Measurements from ENCODE around the gene INSR. TPM values are rescaled to one million over a fixed set of nuclear protein-coding genes. Genes with fewer than 3 reads are reported as not detected.
A peak's percentile ranks its signal among the peaks of the same experiment; 100 is the strongest.
"Not testable (repeated sequence)": the region's sequence is repeated elsewhere in the genome, so short reads cannot be mapped to it uniquely, and the experiment has no call there.

INSR gene
- polyA plus RNA-seq, 1 donor from 2014 or later, result 0.53 TPM

DNA sequence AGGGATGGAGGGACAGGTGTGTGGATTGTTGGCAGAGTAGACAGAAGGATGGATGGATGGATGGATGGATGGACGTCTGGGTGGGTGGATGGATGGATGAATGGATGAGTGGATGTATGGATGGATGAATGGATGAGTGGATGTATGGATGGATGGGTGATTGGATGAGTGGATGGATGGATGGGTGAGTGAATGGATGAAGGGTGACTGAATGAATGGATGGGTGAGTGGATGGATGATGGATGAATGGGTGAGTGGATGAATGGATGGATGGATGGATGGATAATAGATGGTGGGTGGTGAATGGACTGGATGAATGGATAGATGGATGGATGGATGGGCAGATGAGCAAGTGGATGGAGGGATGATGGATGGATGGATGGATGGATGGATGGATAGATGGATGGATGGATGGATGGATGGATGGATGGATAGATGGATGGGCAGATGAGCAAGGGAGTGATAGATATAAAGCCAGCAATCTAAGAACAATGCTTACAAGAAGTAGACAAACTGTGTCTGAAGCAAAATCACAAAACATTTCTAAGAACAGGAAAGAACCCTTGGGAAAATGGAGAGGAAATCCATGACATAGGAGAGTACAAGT lies 65.2 kb downstream of the INSR start:
- Mint-ChIP-seq H3K9me3 (peaks cover 0 to 2% (median 0%) of the 10 kb centered on the region in 3 donors), H3K27me3 (no peaks in the 10 kb centered on the region), H3K4me3 (peak overlapping the region in 1 of 4 donors; percentile 30), H3K4me1 (no peaks in the 10 kb centered on the region), H3K36me3 (peaks cover 2% of the 10 kb centered on the region), H3K27ac (no peak overlapping the region)

DNA sequence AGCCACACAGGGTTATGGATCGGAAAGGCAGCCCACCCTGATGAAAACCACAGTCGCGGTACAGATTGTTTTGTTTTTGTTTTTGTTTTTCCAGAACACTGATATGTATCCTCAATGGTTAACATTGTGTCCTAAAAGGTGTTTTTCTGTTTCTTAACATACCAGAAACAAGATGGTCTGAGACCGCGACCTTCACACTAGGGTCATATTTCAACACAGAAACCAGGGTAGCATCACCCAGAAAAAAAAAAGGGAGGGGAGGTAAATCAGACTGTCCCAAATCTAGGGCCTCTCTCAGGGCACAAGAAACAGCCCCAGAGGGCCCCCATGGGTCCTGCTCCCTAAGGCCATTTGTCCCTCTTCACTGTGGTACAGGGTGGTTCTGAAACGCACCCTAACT lies 66.5 kb downstream of the INSR start:
- Mint-ChIP-seq H3K27ac (no peak overlapping the region), H3K9me3 (peaks cover 0 to 2% (median 0%) of the 10 kb centered on the region in 3 donors), H3K4me3 (no peak overlapping the region), H3K27me3 (no peaks in the 10 kb centered on the region), H3K4me1 (no peaks in the 10 kb centered on the region), H3K36me3 (peaks cover 2% of the 10 kb centered on the region)

- H3K4me1 Mint-ChIP-seq, H3K27me3 Mint-ChIP-seq, H3K9me3 Mint-ChIP-seq, H3K4me3 Mint-ChIP-seq, H3K27ac Mint-ChIP-seq, H3K36me3 Mint-ChIP-seq: not testable (repeated sequence)
These were observed 67.1 kb downstream of the INSR start for GRCh38 chr19:7227149-7227548.

DNA sequence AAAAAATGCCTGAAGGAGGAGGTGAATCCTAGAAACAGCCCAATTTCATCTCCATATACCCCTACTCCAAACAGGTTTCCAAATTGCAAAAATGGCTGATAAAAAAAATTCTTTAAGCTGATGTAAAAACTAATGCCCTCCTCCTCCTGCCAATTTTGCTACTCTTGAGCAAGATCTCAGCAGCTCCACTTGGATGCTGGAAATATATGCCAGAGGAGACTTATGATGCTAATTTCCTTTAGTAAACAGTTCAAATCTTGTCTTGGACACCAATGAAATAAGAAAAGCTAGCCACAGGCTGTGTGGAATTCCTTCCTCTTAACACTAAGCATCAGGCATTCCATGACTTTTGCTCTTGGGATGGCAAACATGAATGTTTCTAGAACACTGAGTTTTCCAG lies 67.5 kb downstream of the INSR start:
- Mint-ChIP-seq H3K27me3 (no peaks in the 10 kb centered on the region), H3K9me3 (peaks cover 0 to 2% (median 0%) of the 10 kb centered on the region in 3 donors), H3K36me3 (peaks cover 2% of the 10 kb centered on the region), H3K4me3 (no peak overlapping the region), H3K27ac (no peak overlapping the region), H3K4me1 (no peaks in the 10 kb centered on the region)

DNA sequence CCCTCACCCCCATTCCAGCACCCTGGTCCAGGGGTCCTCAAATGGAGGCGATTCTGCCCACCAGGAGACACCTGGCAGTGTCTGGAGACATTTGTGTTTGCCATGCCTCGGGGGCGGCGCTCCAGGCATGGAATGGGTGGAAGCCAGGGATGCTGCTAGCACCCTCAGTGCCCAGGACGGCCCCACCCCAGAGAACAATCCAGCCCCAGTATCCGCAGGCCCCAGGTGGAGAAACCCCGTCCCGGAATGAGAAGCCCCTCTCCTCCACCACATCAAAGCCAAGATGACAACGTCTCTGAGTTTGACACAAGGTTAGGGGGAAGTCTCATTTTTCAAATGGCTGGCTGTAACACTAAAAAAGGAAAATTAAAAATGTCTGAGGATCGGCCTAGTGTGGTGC lies 68.5 kb downstream of the INSR start:
- peaks cover 2% of the 10 kb centered on the region for H3K36me3 Mint-ChIP-seq
- H3K27ac Mint-ChIP-seq, result no peak overlapping the region
- no peak overlapping the region for H3K4me3 Mint-ChIP-seq
- no peaks in the 10 kb centered on the region for H3K27me3 Mint-ChIP-seq
- peaks cover 0 to 2% (median 0%) of the 10 kb centered on the region in 3 donors for H3K9me3 Mint-ChIP-seq
- no peaks in the 10 kb centered on the region for H3K4me1 Mint-ChIP-seq

GRCh38 chr19:7224995-7225394 lies 69.2 kb downstream of the INSR start:
- Mint-ChIP-seq H3K27ac (no peak overlapping the region), H3K27me3 (no peaks in the 10 kb centered on the region), H3K36me3 (peaks cover under 1% of the 10 kb centered on the region)

DNA sequence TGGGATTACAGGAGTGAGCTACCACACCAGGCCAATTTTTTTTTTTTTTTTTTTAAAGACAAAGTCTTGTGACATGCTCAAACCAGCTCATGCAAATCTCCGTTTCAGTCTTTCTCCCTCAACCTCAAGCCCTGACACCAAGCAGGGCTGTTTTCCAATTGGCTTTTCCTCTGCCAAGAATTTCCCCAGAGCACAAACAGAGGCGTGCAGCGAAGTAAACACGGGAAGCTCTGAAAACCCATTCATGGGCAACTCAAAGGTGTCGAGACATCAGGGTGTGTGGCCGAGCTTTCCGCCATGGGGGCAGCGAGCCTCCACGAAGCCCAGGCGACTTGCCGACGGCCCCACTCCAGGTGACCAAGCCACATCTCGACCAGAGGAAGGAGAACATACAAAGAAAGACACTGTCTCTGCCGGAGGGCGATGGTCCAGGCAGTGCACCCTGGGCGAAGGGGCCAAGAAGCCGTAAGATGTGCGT lies 70.0 kb downstream of the INSR start:
- H3K36me3 Mint-ChIP-seq, result no peaks in the 10 kb centered on the region
- H3K4me1 Mint-ChIP-seq, result no peaks in the 10 kb centered on the region
- peak overlapping the region in 1 of 3 donors; percentile 35 for H3K27ac Mint-ChIP-seq
- H3K4me3 Mint-ChIP-seq, result no peak overlapping the region
- H3K9me3 Mint-ChIP-seq, result peaks cover 0 to 2% (median 0%) of the 10 kb centered on the region in 3 donors
- no peaks in the 10 kb centered on the region for H3K27me3 Mint-ChIP-seq

More at GRCh38 chr19:7224995-7225394, 69.2 kb downstream of the INSR start:
- Mint-ChIP-seq H3K4me3 (no peak overlapping the region), H3K9me3 (peaks cover 0 to 2% (median 0%) of the 10 kb centered on the region in 3 donors), H3K4me1 (no peaks in the 10 kb centered on the region)

DNA sequence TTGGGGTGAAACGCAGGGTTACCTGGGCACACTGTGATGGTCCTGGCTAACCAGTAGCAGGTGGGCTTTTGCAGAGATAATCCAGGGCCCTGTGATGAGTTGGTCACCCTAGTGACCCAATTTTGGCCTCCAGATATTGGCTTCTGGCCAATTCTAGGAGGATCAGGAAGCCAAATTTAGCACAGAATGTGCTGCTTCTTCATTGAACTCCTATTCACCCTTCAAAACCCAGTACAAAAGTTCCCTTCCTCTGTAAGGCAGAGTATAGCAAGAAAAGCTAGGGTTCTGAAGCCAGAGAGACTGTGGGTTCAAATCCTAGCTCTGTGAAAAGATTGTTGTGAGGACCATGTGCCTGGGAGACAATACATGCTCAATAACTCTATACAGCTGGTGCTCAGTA lies 70.8 kb downstream of the INSR start:
- Mint-ChIP-seq H3K27ac (no peak overlapping the region), H3K4me1 (no peaks in the 10 kb centered on the region), H3K36me3 (no peaks in the 10 kb centered on the region), H3K4me3 (no peak overlapping the region), H3K27me3 (no peaks in the 10 kb centered on the region), H3K9me3 (no peaks in the 10 kb centered on the region)

DNA sequence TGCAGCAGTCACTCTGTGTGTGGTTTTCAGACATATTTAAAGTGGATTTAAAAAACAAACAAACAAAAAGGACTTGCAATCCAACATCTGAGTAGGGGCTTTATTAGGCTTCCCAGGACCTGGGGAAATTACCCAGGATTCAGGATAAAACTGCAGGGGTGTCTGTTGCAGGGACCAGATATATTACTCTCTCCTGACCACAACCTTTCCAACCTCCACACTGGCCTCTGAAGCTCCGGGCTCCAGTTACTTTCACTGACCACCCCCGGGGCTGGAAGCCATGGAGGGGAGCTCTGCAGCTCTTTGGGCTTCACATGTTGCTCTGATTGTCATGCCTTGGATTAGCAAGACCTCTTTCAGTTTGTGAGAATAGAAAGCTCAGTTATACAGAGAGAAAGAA lies 75.2 kb downstream of the INSR start:
- H3K27ac Mint-ChIP-seq, result no peak overlapping the region

GRCh38 chr19:7217861-7218260 lies 76.4 kb downstream of the INSR start:
- H3K4me1 Mint-ChIP-seq, result peaks cover 5 to 7% (median 5%) of the 10 kb centered on the region in 3 donors
- no peak overlapping the region for H3K27ac Mint-ChIP-seq
- H3K27me3 Mint-ChIP-seq, result peaks cover 16% of the 10 kb centered on the region
- H3K36me3 Mint-ChIP-seq, result no peaks in the 10 kb centered on the region
- no peak overlapping the region for H3K4me3 Mint-ChIP-seq
- no peaks in the 10 kb centered on the region for H3K9me3 Mint-ChIP-seq

More for the DNA sequence above, 75.2 kb downstream of the INSR start:
- H3K9me3 Mint-ChIP-seq, result no peaks in the 10 kb centered on the region
- H3K4me1 Mint-ChIP-seq, result peaks cover 0 to 3% (median 1%) of the 10 kb centered on the region in 3 donors
- H3K4me3 Mint-ChIP-seq, result no peak overlapping the region
- peaks cover 10% of the 10 kb centered on the region for H3K27me3 Mint-ChIP-seq
- no peaks in the 10 kb centered on the region for H3K36me3 Mint-ChIP-seq

GRCh38 chr19:7216373-7216902 lies 77.8 kb downstream of the INSR start:
- Mint-ChIP-seq H3K27me3 (peaks cover 16% of the 10 kb centered on the region), H3K27ac (no peak overlapping the region), H3K36me3 (no peaks in the 10 kb centered on the region), H3K4me1 (peaks cover 5 to 9% (median 8%) of the 10 kb centered on the region in 3 donors), H3K9me3 (no peaks in the 10 kb centered on the region), H3K4me3 (no peak overlapping the region)

GRCh38 chr19:7215176-7215575 lies 79.0 kb downstream of the INSR start:
- H3K36me3 Mint-ChIP-seq, result no peaks in the 10 kb centered on the region
- no peak overlapping the region for H3K4me3 Mint-ChIP-seq
- peak overlapping the region in 1 of 3 donors; percentile 94 for H3K27ac Mint-ChIP-seq
- peaks cover 16% of the 10 kb centered on the region for H3K27me3 Mint-ChIP-seq
- H3K4me1 Mint-ChIP-seq, result peaks cover 5 to 9% (median 8%) of the 10 kb centered on the region in 3 donors
- no peaks in the 10 kb centered on the region for H3K9me3 Mint-ChIP-seq

DNA sequence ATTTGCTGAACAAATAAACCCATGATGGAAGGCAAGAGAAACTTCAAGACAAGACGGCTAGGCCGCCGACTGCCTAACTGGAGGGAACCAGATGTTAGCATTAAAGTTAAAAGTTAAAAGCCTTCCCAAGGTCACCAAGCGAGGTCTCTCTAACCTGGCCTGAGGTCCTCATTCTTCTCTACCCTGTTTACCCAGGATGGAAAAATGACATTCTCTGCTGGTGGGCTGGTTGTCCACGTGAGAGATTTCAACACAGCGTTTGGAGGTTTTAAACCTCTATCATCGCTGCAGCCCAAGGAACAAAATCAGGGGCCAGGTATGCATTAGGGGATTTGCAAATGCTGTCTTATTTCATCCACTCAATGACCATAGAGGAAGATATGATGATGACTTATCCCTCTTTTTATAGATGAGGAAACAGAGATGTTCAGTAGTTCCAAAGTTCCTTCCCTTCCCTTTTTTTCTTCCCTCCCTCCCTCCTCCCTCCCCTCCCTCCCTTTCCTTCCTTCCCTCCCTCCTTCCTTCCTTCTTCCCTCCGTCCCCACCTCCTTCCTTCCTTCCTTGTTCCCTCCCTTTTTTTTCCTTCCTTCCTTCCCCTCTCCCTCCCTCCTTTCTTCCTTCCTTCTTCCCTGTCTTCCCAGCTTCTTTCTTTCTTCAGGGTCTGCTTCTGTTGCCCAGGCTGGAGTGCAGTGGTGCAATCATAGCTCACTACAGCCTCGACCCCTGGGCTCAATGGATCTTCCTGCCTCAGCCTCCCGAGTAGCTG lies 79.7 kb downstream of the INSR start:
- peaks cover 16% of the 10 kb centered on the region for H3K27me3 Mint-ChIP-seq
- H3K27ac Mint-ChIP-seq, result peak overlapping the region in 2 of 3 donors; percentile 81 to 94
- no peaks in the 10 kb centered on the region for H3K9me3 Mint-ChIP-seq
- H3K4me1 Mint-ChIP-seq, result peaks cover 5 to 13% (median 8%) of the 10 kb centered on the region in 3 donors
- peak overlapping the region in 2 of 4 donors; percentile 12 to 56 for H3K4me3 Mint-ChIP-seq
- no peaks in the 10 kb centered on the region for H3K36me3 Mint-ChIP-seq

GRCh38 chr19:7213628-7214323 lies 80.4 kb downstream of the INSR start:
- H3K4me1 Mint-ChIP-seq, result peaks cover 5 to 13% (median 9%) of the 10 kb centered on the region in 3 donors
- H3K27ac Mint-ChIP-seq, result no peak overlapping the region
- H3K4me3 Mint-ChIP-seq, result peak overlapping the region in 2 of 4 donors; percentile 12 to 55
- H3K9me3 Mint-ChIP-seq, result no peaks in the 10 kb centered on the region
- H3K27me3 Mint-ChIP-seq, result peaks cover 16% of the 10 kb centered on the region
- no peaks in the 10 kb centered on the region for H3K36me3 Mint-ChIP-seq
